ENCODE results near the gene VTI1A.

VTI1A gene

GRCh38 chr10:112644265-112644645 is 197.2 kb downstream of the VTI1A start:
- no peak for DNase-seq

GRCh38 chr10:112649006-112649821 is 202.2 kb downstream of the VTI1A start:
- no peak for DNase-seq

- DNase-seq = no peak
These were observed 202.8 kb downstream of the VTI1A start for GRCh38 chr10:112649822-112650152.

- no peak for DNase-seq
These were observed 203.6 kb downstream of the VTI1A start for GRCh38 chr10:112650588-112651030.

GRCh38 chr10:112653215-112653614 is 206.2 kb downstream of the VTI1A start:
- DNase-seq = no peak

GRCh38 chr10:112653851-112654250 is 206.8 kb downstream of the VTI1A start:
- no peak for DNase-seq

- no peak for DNase-seq
These were observed 207.8 kb downstream of the VTI1A start for GRCh38 chr10:112654794-112655193.

GRCh38 chr10:112655722-112656121 is 208.7 kb downstream of the VTI1A start:
- no peak for DNase-seq

- no peak for DNase-seq
These were observed 211.4 kb downstream of the VTI1A start for GRCh38 chr10:112658465-112658864.

- DNase-seq = no peak
These were observed 212.1 kb downstream of the VTI1A start for GRCh38 chr10:112658900-112659638.

- DNase-seq = no peak
These were observed 216.5 kb downstream of the VTI1A start for GRCh38 chr10:112663234-112664125.

- DNase-seq = no peak
These were observed 219.1 kb downstream of the VTI1A start for GRCh38 chr10:112666094-112666493.

GRCh38 chr10:112669989-112670388 is 223.0 kb downstream of the VTI1A start:
- DNase-seq = no peak

- DNase-seq = no peak
These were observed 224.7 kb downstream of the VTI1A start for GRCh38 chr10:112671743-112672142.

GRCh38 chr10:112672706-112673105 is 225.7 kb downstream of the VTI1A start:
- DNase-seq = no peak

- no peak for DNase-seq
These were observed 228.6 kb downstream of the VTI1A start for GRCh38 chr10:112675560-112676083.

GRCh38 chr10:112677689-112678088 is 230.7 kb downstream of the VTI1A start:
- DNase-seq = no peak

GRCh38 chr10:112678581-112678980 is 231.6 kb downstream of the VTI1A start:
- DNase-seq = no peak

- DNase-seq = no peak
These were observed 232.0 kb downstream of the VTI1A start for GRCh38 chr10:112678987-112679386.

- no peak for DNase-seq
These were observed 232.4 kb downstream of the VTI1A start for GRCh38 chr10:112679392-112679791.

GRCh38 chr10:112680586-112680985 is 233.6 kb downstream of the VTI1A start:
- no peak for DNase-seq

GRCh38 chr10:112687647-112688046 is 240.6 kb downstream of the VTI1A start:
- DNase-seq = no peak

Measured in NCI-H1105 (cell line).